ELR (cell line): ENCODE measurements around the gene RLN2.

ENCODE experiments used
- DNase-seq: peaks from one replicate; pipeline ENCODE4 v3.0.0-alpha.2; 2015; ENCODE audit warnings: low read depth

The RLN2 gene

GRCh38 chr9:5269249-5269715 is 35.2 kb downstream of the RLN2 start:
- DNase-seq: peak; percentile 82

- DNase-seq: no peak
These were observed 38.6 kb downstream of the RLN2 start for GRCh38 chr9:5265939-5266338.

- no peak for DNase-seq
These were observed 40.3 kb downstream of the RLN2 start for GRCh38 chr9:5264219-5264595.

GRCh38 chr9:5263351-5264218 is 40.9 kb downstream of the RLN2 start:
- peak; percentile 47 for DNase-seq
